Retinal pigment epithelial cell (primary cell): ENCODE results near the gene RGS7.

ENCODE experiments used
- DNase-seq: peaks from one replicate; pipeline ENCODE4 v3.0.0-alpha.2; 2010; ENCODE audit warnings: low read depth
- H3K4me3 ChIP-seq: 2 replicates; pipeline ENCODE4 v1.5.1; 2011; ENCODE audit warnings: mild to moderate bottlenecking, low read length, control low read depth, moderate library complexity
- CTCF ChIP-seq: conservative IDR thresholded peaks from 2 replicates; pipeline ENCODE4 v1.5.1; 2011; ENCODE audit warnings: low read depth, low read length, control low read depth, inconsistent platforms

The RGS7 gene

GRCh38 chr1:240843798-240844197, 513.2 kb downstream of the RGS7 start:
- no peak for DNase-seq
- TF ChIP-seq CTCF, result no peak
- no peak overlapping the region for H3K4me3 ChIP-seq

GRCh38 chr1:240836271-240836670, 520.7 kb downstream of the RGS7 start:
- no peak overlapping the region for H3K4me3 ChIP-seq
- no peak for DNase-seq
- no peak for TF ChIP-seq CTCF

- no peak for TF ChIP-seq CTCF
- H3K4me3 ChIP-seq, result no peak overlapping the region
- no peak for DNase-seq
Measured at GRCh38 chr1:240835291-240835690, 521.7 kb downstream of the RGS7 start.

- no peak overlapping the region for H3K4me3 ChIP-seq
- TF ChIP-seq CTCF, result no peak
- DNase-seq, result no peak
Measured at GRCh38 chr1:240833075-240833474, 523.9 kb downstream of the RGS7 start.

GRCh38 chr1:240831922-240832321, 525.1 kb downstream of the RGS7 start:
- DNase-seq, result no peak
- peak; percentile 35 for TF ChIP-seq CTCF
- no peak overlapping the region for H3K4me3 ChIP-seq

GRCh38 chr1:240831191-240831631, 525.8 kb downstream of the RGS7 start:
- no peak for TF ChIP-seq CTCF
- DNase-seq, result peak; percentile 88
- H3K4me3 ChIP-seq, result no peak overlapping the region

GRCh38 chr1:240829487-240829886, 527.5 kb downstream of the RGS7 start:
- TF ChIP-seq CTCF, result no peak
- DNase-seq, result no peak
- no peak overlapping the region for H3K4me3 ChIP-seq
